Karpas-422 (cell line): ENCODE results near the gene RAG2. TPM values are rescaled to one million over a fixed set of nuclear protein-coding genes. Genes with fewer than 3 reads are reported as not detected.

ENCODE experiments used
- DNase-seq: peaks from one replicate; pipeline ENCODE4 v3.0.0-alpha.2; 2015
- H2AFZ ChIP-seq: fragments of 200-600 bp; sonication (generic); 2 replicates; pipeline ENCODE4 v1.6.1; 2014; ENCODE audit warnings: antibody characterized with exemption, low read length, mixed read lengths
- H3K27ac ChIP-seq: fragments of 200-600 bp; sonication (generic); 2 replicates; pipeline ENCODE4 v1.5.1; 2014; ENCODE audit warnings: mild to moderate bottlenecking, low read length, moderate library complexity
- H3K27me3 ChIP-seq: fragments of 200-600 bp; sonication (generic); 2 replicates; pipeline ENCODE4 v1.6.1; 2014; ENCODE audit warnings: low read length, mixed read lengths
- H3K36me3 ChIP-seq: fragments of 200-600 bp; sonication (generic); 2 replicates; pipeline ENCODE4 v1.6.1; 2014; ENCODE audit warnings: low read length, mixed read lengths; ENCODE audit not compliant: insufficient read depth
- H3K4me1 ChIP-seq: fragments of 200-600 bp; sonication (generic); 2 replicates; pipeline ENCODE4 v1.6.1; 2014; ENCODE audit warnings: mild to moderate bottlenecking, low read length, mixed read lengths
- H3K4me2 ChIP-seq: fragments of 200-600 bp; sonication (generic); 2 replicates; pipeline ENCODE4 v1.6.1; 2014; ENCODE audit warnings: low read length, low read depth, mild to moderate bottlenecking; ENCODE audit not compliant: poor library complexity, severe bottlenecking
- H3K4me3 ChIP-seq: fragments of 200-600 bp; sonication (generic); 2 replicates; pipeline ENCODE4 v1.5.1; 2014; ENCODE audit warnings: mild to moderate bottlenecking, antibody characterized with exemption, low read length, mixed read lengths
- H3K79me2 ChIP-seq: fragments of 200-600 bp; sonication (generic); 2 replicates; pipeline ENCODE4 v1.6.1; 2014; ENCODE audit warnings: mild to moderate bottlenecking, low read length, mixed read lengths
- H3K9ac ChIP-seq: fragments of 200-600 bp; sonication (generic); 2 replicates; pipeline ENCODE4 v1.6.0; 2014; ENCODE audit warnings: low read length
- H3K9me2 ChIP-seq: fragments of 200-600 bp; sonication (generic), shearing (Covaris generic); replicated peaks from 2 replicates; pipeline ENCODE4 v1.6.0; 2014; ENCODE audit warnings: mild to moderate bottlenecking, low read length, moderate library complexity; ENCODE audit not compliant: insufficient read depth
- H3K9me3 ChIP-seq: fragments of 300-700, 200-600 bp; sonication (generic); 2 replicates; pipeline ENCODE4 v1.6.1; 2014; ENCODE audit warnings: low read length, mixed read lengths
- H4K20me1 ChIP-seq: fragments of 200-600 bp; sonication (generic); 2 replicates; pipeline ENCODE4 v1.6.1; 2014; ENCODE audit warnings: mild to moderate bottlenecking, antibody characterized with exemption, low read length, low read depth; ENCODE audit not compliant: insufficient read depth
- total RNA-seq: library from RNA; depleted of rRNA; stranded (reverse); fragments of >200 nt; shearing (Covaris generic); gene quantifications from 2 replicates; pipeline ENCODE4 v1.2.3, GENCODE V29; 2014; ENCODE audit warnings: low replicate concordance

The RAG2 gene
- total RNA-seq, 1 experiment from 2014 or later: not detected

GRCh38 chr11:36590513-36590912 is 7.5 kb downstream of the RAG2 start:
- H2AFZ ChIP-seq: no peak overlapping the region
- H3K4me1 ChIP-seq: no peaks in the 10 kb centered on the region
- H3K4me3 ChIP-seq: no peak overlapping the region
- DNase-seq: no peak
- no peak overlapping the region for H3K27ac ChIP-seq
- H3K36me3 ChIP-seq: no peaks in the 10 kb centered on the region
- H3K79me2 ChIP-seq: no peaks in the 10 kb centered on the region
- no peaks in the 10 kb centered on the region for H3K9me3 ChIP-seq
- H3K4me2 ChIP-seq: no peak overlapping the region
- H3K27me3 ChIP-seq: no peaks in the 10 kb centered on the region
- no peak overlapping the region for H3K9ac ChIP-seq
- no peaks in the 10 kb centered on the region for H4K20me1 ChIP-seq
- H3K9me2 ChIP-seq: no peaks in the 10 kb centered on the region

GRCh38 chr11:36588099-36588498 is 9.9 kb downstream of the RAG2 start:
- no peak for DNase-seq
- H3K27ac ChIP-seq: no peak overlapping the region
- H3K27me3 ChIP-seq: no peaks in the 10 kb centered on the region
- H3K9ac ChIP-seq: no peak overlapping the region
- no peaks in the 10 kb centered on the region for H3K79me2 ChIP-seq
- no peak overlapping the region for H2AFZ ChIP-seq
- H3K4me3 ChIP-seq: no peak overlapping the region
- H4K20me1 ChIP-seq: no peaks in the 10 kb centered on the region
- H3K9me2 ChIP-seq: no peaks in the 10 kb centered on the region
- H3K4me1 ChIP-seq: no peaks in the 10 kb centered on the region
- no peak overlapping the region for H3K4me2 ChIP-seq
- H3K36me3 ChIP-seq: no peaks in the 10 kb centered on the region
- no peaks in the 10 kb centered on the region for H3K9me3 ChIP-seq

DNA sequence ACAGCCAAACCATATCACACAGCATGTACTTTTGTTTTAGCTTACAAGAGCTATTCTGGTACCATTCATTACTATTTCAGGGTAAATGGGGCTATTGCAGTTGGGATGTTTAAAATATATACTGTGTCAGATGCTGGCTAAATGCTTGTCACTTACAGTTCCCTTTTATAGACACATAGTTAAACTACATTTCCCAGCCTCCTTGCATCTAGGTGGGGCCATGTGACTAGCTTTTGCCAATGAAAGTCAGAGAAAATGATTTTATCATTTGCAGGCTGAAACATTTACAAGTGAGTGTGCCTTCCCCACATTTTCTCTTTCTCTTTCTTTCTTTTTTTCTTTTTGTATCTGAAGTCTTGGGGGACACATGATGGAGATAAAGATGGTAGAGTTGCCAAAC is 11.5 kb downstream of the RAG2 start:
- Histone ChIP-seq H3K9me3 (no peaks in the 10 kb centered on the region), H3K79me2 (no peaks in the 10 kb centered on the region), H3K36me3 (no peaks in the 10 kb centered on the region), H3K4me1 (no peaks in the 10 kb centered on the region), H3K4me2 (no peak overlapping the region), H2AFZ (no peak overlapping the region), H3K27ac (no peak overlapping the region), H3K9me2 (no peaks in the 10 kb centered on the region), H4K20me1 (no peaks in the 10 kb centered on the region), H3K4me3 (no peak overlapping the region), H3K27me3 (no peaks in the 10 kb centered on the region), H3K9ac (no peak overlapping the region)
- DNase-seq: peak; percentile 60

DNA sequence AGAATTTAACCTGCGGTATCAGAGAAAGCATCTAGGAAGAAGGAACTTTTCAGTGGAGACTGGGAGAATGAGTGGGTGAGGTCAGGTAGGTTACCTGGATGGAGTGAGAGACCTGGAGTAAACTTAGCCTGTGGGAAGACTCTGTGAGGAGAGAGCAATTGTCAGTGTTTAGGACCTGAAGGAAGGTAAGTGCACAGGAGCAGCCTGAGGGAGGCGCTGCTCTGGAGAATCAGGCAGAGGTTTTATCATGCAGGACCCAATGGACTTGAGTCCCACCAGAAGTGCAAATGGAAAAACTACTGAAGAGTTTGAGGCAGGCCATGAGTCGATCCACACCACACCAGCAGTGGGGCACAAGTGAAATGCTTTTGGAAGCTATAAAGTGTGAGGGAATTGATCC is 14.4 kb downstream of the RAG2 start:
- DNase-seq: no peak
- Histone ChIP-seq H3K79me2 (no peaks in the 10 kb centered on the region), H3K4me2 (no peak overlapping the region), H3K4me3 (no peak overlapping the region), H3K4me1 (no peaks in the 10 kb centered on the region), H4K20me1 (no peaks in the 10 kb centered on the region), H2AFZ (no peak overlapping the region), H3K9me3 (no peaks in the 10 kb centered on the region), H3K36me3 (no peaks in the 10 kb centered on the region), H3K27ac (no peak overlapping the region), H3K9me2 (no peaks in the 10 kb centered on the region), H3K27me3 (no peaks in the 10 kb centered on the region), H3K9ac (no peak overlapping the region)

DNA sequence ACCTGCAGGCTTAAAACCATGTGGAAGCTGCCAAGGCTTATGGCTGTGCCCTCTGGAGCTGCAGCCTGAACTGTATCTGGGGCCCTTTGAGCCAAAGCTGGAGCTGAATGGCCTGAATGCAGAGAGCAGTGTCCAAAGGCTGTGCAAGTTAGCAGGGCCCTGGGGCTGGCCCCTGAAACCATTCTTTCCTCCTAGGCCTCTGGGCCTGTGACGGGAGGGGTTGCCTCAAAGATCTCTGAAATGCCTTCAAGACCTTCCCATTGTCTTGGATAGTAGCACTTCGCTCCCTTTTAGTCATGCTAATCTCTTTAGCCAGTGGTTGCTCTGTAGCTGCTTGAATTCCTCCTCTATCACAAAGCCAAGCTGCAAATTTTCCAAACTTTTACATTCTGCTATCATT is 16.5 kb downstream of the RAG2 start:
- no peaks in the 10 kb centered on the region for H3K27me3 ChIP-seq
- no peaks in the 10 kb centered on the region for H3K79me2 ChIP-seq
- H2AFZ ChIP-seq: no peak overlapping the region
- no peak overlapping the region for H3K4me2 ChIP-seq
- H3K4me3 ChIP-seq: no peak overlapping the region
- H3K36me3 ChIP-seq: no peaks in the 10 kb centered on the region
- no peaks in the 10 kb centered on the region for H3K9me3 ChIP-seq
- H4K20me1 ChIP-seq: no peaks in the 10 kb centered on the region
- no peak for DNase-seq
- H3K9ac ChIP-seq: no peak overlapping the region
- no peak overlapping the region for H3K27ac ChIP-seq
- no peaks in the 10 kb centered on the region for H3K4me1 ChIP-seq
- no peaks in the 10 kb centered on the region for H3K9me2 ChIP-seq

GRCh38 chr11:36578458-36578857 is 19.6 kb downstream of the RAG2 start:
- DNase-seq: no peak
- Histone ChIP-seq H3K4me3 (no peak overlapping the region), H3K9me2 (no peaks in the 10 kb centered on the region), H3K4me1 (no peaks in the 10 kb centered on the region), H3K9ac (no peak overlapping the region), H2AFZ (no peak overlapping the region), H3K9me3 (no peaks in the 10 kb centered on the region), H3K27me3 (no peaks in the 10 kb centered on the region), H3K79me2 (no peaks in the 10 kb centered on the region), H3K4me2 (no peak overlapping the region), H3K27ac (no peak overlapping the region), H3K36me3 (no peaks in the 10 kb centered on the region), H4K20me1 (no peaks in the 10 kb centered on the region)

DNA sequence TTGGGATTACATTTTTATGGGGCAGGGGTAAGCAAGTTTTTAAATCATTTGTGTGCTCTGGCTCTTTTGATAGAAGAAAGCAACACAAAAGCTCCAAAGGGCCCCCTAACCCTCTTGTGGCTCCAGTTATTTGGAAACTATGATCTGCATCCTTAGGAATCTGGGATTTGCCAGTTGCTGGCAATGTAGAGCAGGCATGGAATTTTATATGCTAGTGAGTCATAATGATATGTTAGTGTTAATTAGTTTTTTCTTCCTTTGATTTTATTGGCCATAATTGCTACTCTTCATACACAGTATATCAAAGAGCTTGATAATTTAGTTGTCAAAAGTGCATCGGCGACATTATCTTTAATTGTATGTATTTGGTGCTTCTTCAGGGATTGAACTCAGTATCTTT is 20.2 kb downstream of the RAG2 start:
- H3K9me3 ChIP-seq: no peaks in the 10 kb centered on the region
- H3K27ac ChIP-seq: no peak overlapping the region
- H3K79me2 ChIP-seq: no peaks in the 10 kb centered on the region
- H3K4me2 ChIP-seq: no peak overlapping the region
- no peaks in the 10 kb centered on the region for H3K27me3 ChIP-seq
- DNase-seq: no peak
- no peaks in the 10 kb centered on the region for H3K4me1 ChIP-seq
- no peaks in the 10 kb centered on the region for H3K9me2 ChIP-seq
- no peaks in the 10 kb centered on the region for H3K36me3 ChIP-seq
- H3K9ac ChIP-seq: no peak overlapping the region
- H2AFZ ChIP-seq: no peak overlapping the region
- no peaks in the 10 kb centered on the region for H4K20me1 ChIP-seq
- H3K4me3 ChIP-seq: no peak overlapping the region

DNA sequence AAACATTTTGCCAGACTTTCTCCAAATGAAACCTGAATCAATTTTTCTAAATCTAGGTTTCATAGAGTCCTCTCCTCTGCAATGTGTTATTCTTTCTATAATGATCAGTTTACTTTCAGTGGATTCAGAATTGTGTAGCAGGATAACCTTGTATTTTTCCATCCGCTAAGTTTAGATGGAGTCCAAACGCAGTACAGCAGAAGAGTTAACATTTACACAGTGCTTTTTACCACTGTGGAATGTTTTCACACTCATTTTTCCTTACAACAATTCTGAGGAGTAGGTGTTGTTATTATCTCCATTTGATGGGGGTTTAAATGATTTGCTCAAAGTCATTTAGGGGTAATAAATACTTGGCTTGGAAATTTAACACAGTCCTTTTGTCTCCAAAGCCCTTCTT is 20.7 kb downstream of the RAG2 start:
- H3K27me3 ChIP-seq: no peaks in the 10 kb centered on the region
- H3K9me2 ChIP-seq: no peaks in the 10 kb centered on the region
- DNase-seq: no peak
- no peaks in the 10 kb centered on the region for H3K4me1 ChIP-seq
- no peaks in the 10 kb centered on the region for H3K9me3 ChIP-seq
- no peaks in the 10 kb centered on the region for H4K20me1 ChIP-seq
- no peak overlapping the region for H2AFZ ChIP-seq
- H3K4me2 ChIP-seq: no peak overlapping the region
- H3K9ac ChIP-seq: no peak overlapping the region
- no peak overlapping the region for H3K27ac ChIP-seq
- H3K79me2 ChIP-seq: no peaks in the 10 kb centered on the region
- H3K4me3 ChIP-seq: no peak overlapping the region
- no peaks in the 10 kb centered on the region for H3K36me3 ChIP-seq

GRCh38 chr11:36574486-36574885 is 23.6 kb downstream of the RAG2 start:
- H3K9ac ChIP-seq: no peak overlapping the region
- H3K27me3 ChIP-seq: no peaks in the 10 kb centered on the region
- DNase-seq: no peak
- no peak overlapping the region for H3K4me2 ChIP-seq
- no peak overlapping the region for H3K4me3 ChIP-seq
- no peaks in the 10 kb centered on the region for H4K20me1 ChIP-seq
- H3K4me1 ChIP-seq: no peaks in the 10 kb centered on the region
- H3K79me2 ChIP-seq: no peaks in the 10 kb centered on the region
- H2AFZ ChIP-seq: no peak overlapping the region
- H3K9me3 ChIP-seq: no peaks in the 10 kb centered on the region
- H3K27ac ChIP-seq: no peak overlapping the region
- no peaks in the 10 kb centered on the region for H3K9me2 ChIP-seq
- H3K36me3 ChIP-seq: no peaks in the 10 kb centered on the region
